Testis (tissue), 2 donors: ENCODE data around the gene ARHGEF4.

ENCODE experiments used
- POLR2A ChIP-seq: fragments of 450-650 bp; IDR thresholded peaks from one replicate; pipeline ENCODE4 v1.6.1; 2017; ENCODE audit warnings: antibody characterized with exemption, mild to moderate bottlenecking, moderate library complexity
- TF ChIP-seq, protein P1 (sequence below), 3 experiments: fragments of 450-650 bp in 2 of 3; fragments of 200-600 bp in 1 of 3; sonication (generic) in 1 of 3; IDR thresholded peaks; one replicate each; pipeline ENCODE4 v1.5.1; 2016 to 2019; ENCODE audit warnings: antibody characterized with exemption in 3 of 3, mild to moderate bottlenecking in 2 of 3, moderate library complexity in 1 of 3

DNA sequence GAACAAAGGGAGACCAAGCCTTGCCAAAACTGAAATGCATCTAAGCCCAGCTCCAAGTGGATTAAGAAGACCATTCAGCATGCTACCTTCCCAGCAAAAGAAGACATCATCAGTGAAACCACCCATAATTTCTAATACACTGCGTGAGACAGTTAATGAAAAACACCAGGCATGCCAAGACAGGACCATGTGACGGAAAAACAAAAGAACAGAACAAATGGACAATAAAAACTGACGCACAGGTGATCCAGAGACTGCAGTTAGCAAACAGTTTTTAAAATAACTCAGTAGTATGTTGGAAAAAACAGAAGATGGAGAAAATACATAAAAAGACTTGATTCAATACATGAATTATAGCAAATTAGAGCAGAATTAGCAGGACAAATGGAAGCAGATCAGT is 241.3 kb downstream of the ARHGEF4 start:
- TF ChIP-seq, protein P1, sequence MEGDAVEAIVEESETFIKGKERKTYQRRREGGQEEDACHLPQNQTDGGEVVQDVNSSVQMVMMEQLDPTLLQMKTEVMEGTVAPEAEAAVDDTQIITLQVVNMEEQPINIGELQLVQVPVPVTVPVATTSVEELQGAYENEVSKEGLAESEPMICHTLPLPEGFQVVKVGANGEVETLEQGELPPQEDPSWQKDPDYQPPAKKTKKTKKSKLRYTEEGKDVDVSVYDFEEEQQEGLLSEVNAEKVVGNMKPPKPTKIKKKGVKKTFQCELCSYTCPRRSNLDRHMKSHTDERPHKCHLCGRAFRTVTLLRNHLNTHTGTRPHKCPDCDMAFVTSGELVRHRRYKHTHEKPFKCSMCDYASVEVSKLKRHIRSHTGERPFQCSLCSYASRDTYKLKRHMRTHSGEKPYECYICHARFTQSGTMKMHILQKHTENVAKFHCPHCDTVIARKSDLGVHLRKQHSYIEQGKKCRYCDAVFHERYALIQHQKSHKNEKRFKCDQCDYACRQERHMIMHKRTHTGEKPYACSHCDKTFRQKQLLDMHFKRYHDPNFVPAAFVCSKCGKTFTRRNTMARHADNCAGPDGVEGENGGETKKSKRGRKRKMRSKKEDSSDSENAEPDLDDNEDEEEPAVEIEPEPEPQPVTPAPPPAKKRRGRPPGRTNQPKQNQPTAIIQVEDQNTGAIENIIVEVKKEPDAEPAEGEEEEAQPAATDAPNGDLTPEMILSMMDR (IDR thresholded peaks at IDR 0.05), result no peak
- TF ChIP-seq POLR2A, result no peak
